Stimulated activated memory B cell treated with anti-CD40 and anti-IgM and Interleukin-4, amounts not matched to agents 10 μg/mL and 1 μg/mL and 100 μg/mL, for 72 hours (primary cell): Measurements from ENCODE around the gene VEGFA.

ENCODE experiments used
- ATAC-seq: fragments of 150-1000 bp; cut with Tn5 transposase; 2 replicates; pipeline ENCODE4 v1.10.0; 2021
- H3K27ac Mint-ChIP-seq: one replicate; pipeline ENCODE4 v1.8.0; 2022; ENCODE audit warnings: mild to moderate bottlenecking, mixed read lengths
- H3K27me3 Mint-ChIP-seq: one replicate; pipeline ENCODE4 v1.8.0; 2022; ENCODE audit warnings: mixed read lengths
- H3K36me3 Mint-ChIP-seq: one replicate; pipeline ENCODE4 v1.8.0; 2022; ENCODE audit warnings: mixed read lengths
- H3K4me1 Mint-ChIP-seq: one replicate; pipeline ENCODE4 v1.8.0; 2022; ENCODE audit warnings: mixed read lengths
- H3K4me3 Mint-ChIP-seq: one replicate; pipeline ENCODE4 v1.8.0; 2022; ENCODE audit warnings: mild to moderate bottlenecking, moderate library complexity, mixed read lengths
- H3K9me3 Mint-ChIP-seq: one replicate; pipeline ENCODE4 v1.8.0; 2022; ENCODE audit warnings: mixed read lengths

Gene VEGFA

GRCh38 chr6:43795421-43795820, 25.4 kb downstream of the VEGFA start:
- no peaks in the 10 kb centered on the region for H3K9me3 Mint-ChIP-seq
- H3K36me3 Mint-ChIP-seq = no peaks in the 10 kb centered on the region
- H3K27ac Mint-ChIP-seq = no peak overlapping the region
- H3K27me3 Mint-ChIP-seq = peaks cover 20% of the 10 kb centered on the region
- ATAC-seq = no peak
- H3K4me1 Mint-ChIP-seq = peaks cover 20% of the 10 kb centered on the region
- no peak overlapping the region for H3K4me3 Mint-ChIP-seq

GRCh38 chr6:43796168-43796567, 26.2 kb downstream of the VEGFA start:
- no peaks in the 10 kb centered on the region for H3K9me3 Mint-ChIP-seq
- peaks cover 23% of the 10 kb centered on the region for H3K4me1 Mint-ChIP-seq
- no peak for ATAC-seq
- peaks cover 20% of the 10 kb centered on the region for H3K27me3 Mint-ChIP-seq
- no peak overlapping the region for H3K4me3 Mint-ChIP-seq
- H3K36me3 Mint-ChIP-seq = no peaks in the 10 kb centered on the region
- H3K27ac Mint-ChIP-seq = no peak overlapping the region

GRCh38 chr6:43796903-43797890, 27.2 kb downstream of the VEGFA start:
- H3K9me3 Mint-ChIP-seq = no peaks in the 10 kb centered on the region
- H3K36me3 Mint-ChIP-seq = no peaks in the 10 kb centered on the region
- H3K27ac Mint-ChIP-seq = no peak overlapping the region
- H3K4me1 Mint-ChIP-seq = peaks cover 23% of the 10 kb centered on the region
- no peak for ATAC-seq
- no peak overlapping the region for H3K4me3 Mint-ChIP-seq
- peaks cover 20% of the 10 kb centered on the region for H3K27me3 Mint-ChIP-seq

- H3K9me3 Mint-ChIP-seq = no peaks in the 10 kb centered on the region
- no peaks in the 10 kb centered on the region for H3K36me3 Mint-ChIP-seq
- peaks cover 20% of the 10 kb centered on the region for H3K27me3 Mint-ChIP-seq
- H3K27ac Mint-ChIP-seq = peak overlapping the region; percentile 57
- no peak overlapping the region for H3K4me3 Mint-ChIP-seq
- no peak for ATAC-seq
- H3K4me1 Mint-ChIP-seq = peaks cover 23% of the 10 kb centered on the region
These were observed 27.9 kb downstream of the VEGFA start for GRCh38 chr6:43797919-43798318.

- peaks cover 23% of the 10 kb centered on the region for H3K4me1 Mint-ChIP-seq
- H3K27ac Mint-ChIP-seq = peak overlapping the region; percentile 57
- peak; percentile 59 for ATAC-seq
These were observed 28.9 kb downstream of the VEGFA start for GRCh38 chr6:43798688-43799444.

GRCh38 chr6:43799551-43800297, 29.7 kb downstream of the VEGFA start:
- no peak overlapping the region for H3K4me3 Mint-ChIP-seq
- H3K4me1 Mint-ChIP-seq = peaks cover 23% of the 10 kb centered on the region
- H3K27me3 Mint-ChIP-seq = peaks cover 20% of the 10 kb centered on the region
- ATAC-seq = peak; percentile 65
- H3K9me3 Mint-ChIP-seq = no peaks in the 10 kb centered on the region
- no peaks in the 10 kb centered on the region for H3K36me3 Mint-ChIP-seq
- peak overlapping the region; percentile 57 for H3K27ac Mint-ChIP-seq

More at GRCh38 chr6:43798688-43799444, 28.9 kb downstream of the VEGFA start:
- no peaks in the 10 kb centered on the region for H3K9me3 Mint-ChIP-seq
- no peak overlapping the region for H3K4me3 Mint-ChIP-seq
- H3K36me3 Mint-ChIP-seq = no peaks in the 10 kb centered on the region
- peaks cover 20% of the 10 kb centered on the region for H3K27me3 Mint-ChIP-seq

- peaks cover 23% of the 10 kb centered on the region for H3K4me1 Mint-ChIP-seq
- H3K27me3 Mint-ChIP-seq = peaks cover 16% of the 10 kb centered on the region
- no peak for ATAC-seq
- H3K27ac Mint-ChIP-seq = peak overlapping the region; percentile 57
- H3K36me3 Mint-ChIP-seq = no peaks in the 10 kb centered on the region
- no peaks in the 10 kb centered on the region for H3K9me3 Mint-ChIP-seq
- H3K4me3 Mint-ChIP-seq = no peak overlapping the region
These were observed 30.2 kb downstream of the VEGFA start for GRCh38 chr6:43800298-43800623.

GRCh38 chr6:43800746-43801494, 30.9 kb downstream of the VEGFA start:
- no peak for ATAC-seq
- Mint-ChIP-seq H3K27ac (peak overlapping the region; percentile 57), H3K27me3 (peaks cover 9% of the 10 kb centered on the region), H3K4me1 (peaks cover 23% of the 10 kb centered on the region), H3K4me3 (no peak overlapping the region), H3K36me3 (no peaks in the 10 kb centered on the region), H3K9me3 (no peaks in the 10 kb centered on the region)

GRCh38 chr6:43801495-43802181, 31.6 kb downstream of the VEGFA start:
- Mint-ChIP-seq H3K36me3 (no peaks in the 10 kb centered on the region), H3K27me3 (peaks cover 2% of the 10 kb centered on the region), H3K27ac (no peak overlapping the region), H3K4me1 (peaks cover 23% of the 10 kb centered on the region), H3K4me3 (no peak overlapping the region), H3K9me3 (no peaks in the 10 kb centered on the region)
- ATAC-seq = no peak

GRCh38 chr6:43803055-43803782, 33.2 kb downstream of the VEGFA start:
- Mint-ChIP-seq H3K4me1 (peaks cover 22% of the 10 kb centered on the region), H3K4me3 (no peak overlapping the region), H3K27me3 (peaks cover 3% of the 10 kb centered on the region), H3K36me3 (no peaks in the 10 kb centered on the region), H3K9me3 (no peaks in the 10 kb centered on the region), H3K27ac (no peak overlapping the region)
- no peak for ATAC-seq

GRCh38 chr6:43803783-43804549, 34.0 kb downstream of the VEGFA start:
- no peaks in the 10 kb centered on the region for H3K9me3 Mint-ChIP-seq
- ATAC-seq = no peak
- no peaks in the 10 kb centered on the region for H3K36me3 Mint-ChIP-seq
- no peak overlapping the region for H3K27ac Mint-ChIP-seq
- H3K4me3 Mint-ChIP-seq = no peak overlapping the region
- H3K27me3 Mint-ChIP-seq = peaks cover 9% of the 10 kb centered on the region
- H3K4me1 Mint-ChIP-seq = peaks cover 15% of the 10 kb centered on the region

GRCh38 chr6:43804550-43805223, 34.7 kb downstream of the VEGFA start:
- Mint-ChIP-seq H3K27ac (no peak overlapping the region), H3K36me3 (no peaks in the 10 kb centered on the region), H3K27me3 (peaks cover 9% of the 10 kb centered on the region), H3K4me3 (no peak overlapping the region), H3K4me1 (peaks cover 9% of the 10 kb centered on the region), H3K9me3 (no peaks in the 10 kb centered on the region)
- no peak for ATAC-seq

GRCh38 chr6:43805699-43806042, 35.7 kb downstream of the VEGFA start:
- H3K9me3 Mint-ChIP-seq = no peaks in the 10 kb centered on the region
- peaks cover under 1% of the 10 kb centered on the region for H3K4me1 Mint-ChIP-seq
- no peak for ATAC-seq
- H3K36me3 Mint-ChIP-seq = no peaks in the 10 kb centered on the region
- H3K4me3 Mint-ChIP-seq = no peak overlapping the region
- peaks cover 9% of the 10 kb centered on the region for H3K27me3 Mint-ChIP-seq
- H3K27ac Mint-ChIP-seq = no peak overlapping the region
